Muscle of leg (tissue), 11 donors: ENCODE results near the gene BCL10. TPM values are rescaled to one million over a fixed set of nuclear protein-coding genes. Genes with fewer than 3 reads are reported as not detected.
"Not testable (repeated sequence)": the region's sequence is repeated elsewhere in the genome, so short reads cannot be mapped to it uniquely, and the experiment has no call there.

Experiments
- DNase-seq: peaks from one replicate; pipeline ENCODE4 v3.0.0; 2013
- H3K27ac ChIP-seq: one replicate; pipeline ENCODE4 v1.5.1; 2013; ENCODE audit warnings: mild to moderate bottlenecking, low read length, control low read depth
- H3K27me3 ChIP-seq: one replicate; pipeline ENCODE4 v1.6.1; 2013; ENCODE audit warnings: low read length; ENCODE audit not compliant: control insufficient read depth, insufficient read depth
- H3K36me3 ChIP-seq: one replicate; pipeline ENCODE4 v1.6.1; 2013; ENCODE audit warnings: low read length; ENCODE audit not compliant: control insufficient read depth, insufficient read depth
- H3K4me1 ChIP-seq: one replicate; pipeline ENCODE4 v1.6.1; 2013; ENCODE audit warnings: low read length; ENCODE audit not compliant: control insufficient read depth, insufficient read depth
- H3K4me3 ChIP-seq: one replicate; pipeline ENCODE4 v1.5.1; 2013; ENCODE audit warnings: low read length, control low read depth
- H3K9me3 ChIP-seq: replicated peaks from 2 replicates; pipeline ENCODE4 v1.6.1; 2013; ENCODE audit warnings: low read depth, low read length; ENCODE audit not compliant: control insufficient read depth
- WGBS: methylation state at CpG from one replicate; pipeline ENCODE4 v1.1.5; 2013; ENCODE audit warnings: missing lambda C conversion rate; ENCODE audit not compliant: insufficient coverage; 5-methylcytosine and 5-hydroxymethylcytosine counted together
- polyA plus RNA-seq, 8 donors: library from polyadenylated mRNA; unstranded; fragments of 120-200 nt; gene quantifications; one replicate each; pipeline versions ENCODE4 v1.2.1 to v1.2.3, GENCODE V29; 2013; ENCODE audit warnings: inconsistent platforms in 1 of 8, low replicate concordance in 1 of 8; ENCODE audit not compliant: insufficient read length in 8 of 8, insufficient read depth in 1 of 8
- total RNA-seq: library from RNA; stranded (reverse); fragments of 120-200 nt; gene quantifications from one replicate; pipeline ENCODE4 v1.2.4, GENCODE V29; 2013

The BCL10 gene
- total and polyA plus RNA-seq, 9 donors: 11.0 to 19.3 (median 13.4) TPM

GRCh38 chr1:85268801-85269585 lies 7.4 kb downstream of the BCL10 start:
- H3K36me3 ChIP-seq: peaks cover 27% of the 10 kb centered on the region
- no peaks in the 10 kb centered on the region for H3K9me3 ChIP-seq
- no peak overlapping the region for H3K4me3 ChIP-seq
- no peaks in the 10 kb centered on the region for H3K27me3 ChIP-seq
- no CpG with 5 or more reads among the region's 5 CpGs for WGBS
- no peak overlapping the region for H3K27ac ChIP-seq
- H3K4me1 ChIP-seq: no peaks in the 10 kb centered on the region
- DNase-seq: no peak

GRCh38 chr1:85267313-85267712 lies 9.1 kb downstream of the BCL10 start:
- H3K9me3 ChIP-seq: no peaks in the 10 kb centered on the region
- no peaks in the 10 kb centered on the region for H3K27me3 ChIP-seq
- no CpG with 5 or more reads among the region's 2 CpGs for WGBS
- DNase-seq: no peak
- H3K36me3 ChIP-seq: peaks cover 27% of the 10 kb centered on the region
- H3K27ac ChIP-seq: no peak overlapping the region
- H3K4me1 ChIP-seq: no peaks in the 10 kb centered on the region
- H3K4me3 ChIP-seq: no peak overlapping the region

- Histone ChIP-seq H3K9me3 (no peaks in the 10 kb centered on the region), H3K4me3 (no peak overlapping the region), H3K36me3 (peaks cover 13% of the 10 kb centered on the region), H3K4me1 (peaks cover 5% of the 10 kb centered on the region), H3K27ac (no peak overlapping the region), H3K27me3 (no peaks in the 10 kb centered on the region)
- 94% methylated on average over 2 of the region's 2 CpGs for WGBS
- DNase-seq: no peak
Observed at GRCh38 chr1:85264150-85264549, 12.3 kb downstream of the BCL10 start.

GRCh38 chr1:85262985-85263384 lies 13.4 kb downstream of the BCL10 start:
- Histone ChIP-seq H3K9me3 (no peaks in the 10 kb centered on the region), H3K27ac (no peak overlapping the region), H3K4me1 (peaks cover 12% of the 10 kb centered on the region), H3K27me3 (no peaks in the 10 kb centered on the region), H3K36me3 (peaks cover 9% of the 10 kb centered on the region), H3K4me3 (no peak overlapping the region)
- no peak for DNase-seq

GRCh38 chr1:85259912-85260274 lies 16.5 kb downstream of the BCL10 start:
- peak; percentile 99 for DNase-seq

GRCh38 chr1:85259118-85259911 lies 17.1 kb downstream of the BCL10 start, which contains the start of gene C1orf52:
Gene C1orf52 (minus strand): TSS chr1:85259662. CDS start chr1:85259633, 29 bp downstream.
- H3K9me3 ChIP-seq: no peaks in the 10 kb centered on the region
- peak within 1 kb of the TSS; percentile 98 for H3K4me3 ChIP-seq
- under 1% methylated on average over 61 of the region's 65 CpGs for WGBS
- peaks cover 10% of the 10 kb centered on the region for H3K36me3 ChIP-seq
- peak; percentile 98 for DNase-seq
- H3K27me3 ChIP-seq: no peaks in the 10 kb centered on the region
- peaks cover 12% of the 10 kb centered on the region for H3K4me1 ChIP-seq
- peak within 1 kb of the TSS; percentile 98 for H3K27ac ChIP-seq

More at GRCh38 chr1:85259912-85260274, 16.5 kb downstream of the BCL10 start:
- peaks cover 12% of the 10 kb centered on the region for H3K4me1 ChIP-seq
- H3K27ac ChIP-seq: peak overlapping the region; percentile 98
- peaks cover 10% of the 10 kb centered on the region for H3K36me3 ChIP-seq
- no peaks in the 10 kb centered on the region for H3K27me3 ChIP-seq
- 10% methylated on average over 4 of the region's 7 CpGs for WGBS
- H3K9me3 ChIP-seq: no peaks in the 10 kb centered on the region
- H3K4me3 ChIP-seq: peak overlapping the region; percentile 98

GRCh38 chr1:85258536-85259117 lies 17.8 kb downstream of the BCL10 start:
- Histone ChIP-seq H3K9me3 (no peaks in the 10 kb centered on the region), H3K27me3 (no peaks in the 10 kb centered on the region), H3K4me1 (peaks cover 12% of the 10 kb centered on the region), H3K4me3 (peak overlapping the region; percentile 98), H3K27ac (peak overlapping the region; percentile 92), H3K36me3 (peaks cover 10% of the 10 kb centered on the region)
- no peak for DNase-seq
- 2% methylated on average over 11 of the region's 19 CpGs for WGBS

GRCh38 chr1:85249042-85249441 lies 27.4 kb downstream of the BCL10 start:
- DNase-seq, H3K36me3 ChIP-seq, H3K27me3 ChIP-seq, H3K4me1 ChIP-seq, H3K9me3 ChIP-seq, H3K4me3 ChIP-seq, H3K27ac ChIP-seq: not testable (repeated sequence)
- WGBS: 85% methylated on average over 2 of the region's 3 CpGs

GRCh38 chr1:85245891-85246290 lies 30.5 kb downstream of the BCL10 start:
- Histone ChIP-seq H3K4me1 (peaks cover 7% of the 10 kb centered on the region), H3K9me3 (no peaks in the 10 kb centered on the region), H3K27ac (no peak overlapping the region), H3K27me3 (no peaks in the 10 kb centered on the region), H3K4me3 (no peak overlapping the region), H3K36me3 (peaks cover 3% of the 10 kb centered on the region)
- no CpG with 5 or more reads among the region's 1 CpG for WGBS
- no peak for DNase-seq

- no CpG with 5 or more reads among the region's 1 CpG for WGBS
Observed at GRCh38 chr1:85245456-85245855, 31.0 kb downstream of the BCL10 start.

More at GRCh38 chr1:85245456-85245855, 31.0 kb downstream of the BCL10 start:
- Histone ChIP-seq H3K36me3 (peaks cover 3% of the 10 kb centered on the region), H3K9me3 (no peaks in the 10 kb centered on the region), H3K4me1 (peaks cover 7% of the 10 kb centered on the region), H3K27ac (peak overlapping the region; percentile 82), H3K27me3 (no peaks in the 10 kb centered on the region), H3K4me3 (no peak overlapping the region)
- DNase-seq: peak; percentile 27
